HG03521 (cell line): ENCODE data around the gene SCAI.
"Not testable (repeated sequence)": the region's sequence is repeated elsewhere in the genome, so short reads cannot be mapped to it uniquely, and the experiment has no call there.

Experiments used
- ATAC-seq: cut with Tn5 transposase; IDR thresholded peaks from one replicate; pipeline ENCODE4 v1.9.1; 2021; ENCODE audit warnings: mild to moderate bottlenecking, moderate library complexity; ENCODE audit not compliant: unreplicated experiment

Gene SCAI

GRCh38 chr9:125038166-125038565, 105.2 kb downstream of the SCAI start:
- ATAC-seq: no peak

- no peak for ATAC-seq
Observed at GRCh38 chr9:125028041-125028440, 115.3 kb downstream of the SCAI start.

- ATAC-seq: no peak
Observed at GRCh38 chr9:125024917-125025316, 118.4 kb downstream of the SCAI start.

- ATAC-seq: no peak
Observed at GRCh38 chr9:125021069-125021468, 122.3 kb downstream of the SCAI start.

DNA sequence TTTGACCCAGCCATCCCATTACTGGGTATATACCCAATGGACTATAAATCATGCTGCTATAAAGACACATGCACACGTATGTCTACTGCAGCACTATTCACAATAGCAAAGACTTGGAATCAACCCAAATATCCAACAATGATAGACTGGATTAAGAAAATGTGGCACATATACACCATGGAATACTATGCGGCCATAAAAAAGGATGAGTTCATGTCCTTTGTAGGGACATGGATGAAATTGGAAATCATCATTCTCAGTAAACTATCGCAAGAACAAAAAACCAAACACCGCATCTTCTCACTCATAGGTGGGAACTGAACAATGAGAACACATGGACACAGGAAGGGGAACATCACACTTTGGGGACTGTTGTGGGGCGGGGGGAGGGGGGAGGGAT, 127.7 kb downstream of the SCAI start:
- ATAC-seq: not testable (repeated sequence)

DNA sequence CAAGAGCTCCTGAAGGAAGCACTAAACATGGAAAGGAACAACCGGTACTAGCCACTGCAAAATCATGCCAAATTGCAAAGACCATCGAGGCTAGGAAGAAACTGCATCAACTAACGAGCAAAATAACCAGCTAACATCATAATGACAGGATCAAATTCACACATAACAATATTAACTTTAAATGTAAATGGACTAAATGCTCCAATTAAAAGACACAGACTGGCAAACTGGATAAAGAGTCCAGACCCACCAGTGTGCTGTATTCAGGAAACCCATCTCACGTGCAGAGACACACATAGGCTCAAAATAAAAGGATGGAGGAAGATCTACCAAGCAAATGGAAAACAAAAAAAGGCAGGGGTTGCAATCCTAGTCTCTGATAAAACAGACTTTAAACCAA, 131.3 kb downstream of the SCAI start:
- ATAC-seq: not testable (repeated sequence)

DNA sequence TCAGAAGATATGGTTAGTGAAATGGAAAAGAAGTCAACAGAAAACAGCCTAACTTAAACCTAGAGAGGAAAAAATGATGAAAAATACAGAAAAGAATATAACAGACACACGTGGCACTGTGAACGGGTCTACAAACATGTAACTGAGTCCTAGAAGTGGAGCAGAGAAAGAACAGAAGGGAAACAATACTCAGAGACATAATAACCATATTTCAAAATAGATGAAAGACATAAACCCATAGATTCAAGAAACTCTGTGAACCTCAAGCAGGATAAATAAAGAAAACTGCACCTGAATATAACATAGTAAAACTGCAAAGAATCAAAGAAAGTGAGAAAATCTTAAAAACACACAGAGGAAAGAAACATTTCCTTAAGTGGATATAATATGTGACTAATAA, 134.7 kb downstream of the SCAI start:
- no peak for ATAC-seq

DNA sequence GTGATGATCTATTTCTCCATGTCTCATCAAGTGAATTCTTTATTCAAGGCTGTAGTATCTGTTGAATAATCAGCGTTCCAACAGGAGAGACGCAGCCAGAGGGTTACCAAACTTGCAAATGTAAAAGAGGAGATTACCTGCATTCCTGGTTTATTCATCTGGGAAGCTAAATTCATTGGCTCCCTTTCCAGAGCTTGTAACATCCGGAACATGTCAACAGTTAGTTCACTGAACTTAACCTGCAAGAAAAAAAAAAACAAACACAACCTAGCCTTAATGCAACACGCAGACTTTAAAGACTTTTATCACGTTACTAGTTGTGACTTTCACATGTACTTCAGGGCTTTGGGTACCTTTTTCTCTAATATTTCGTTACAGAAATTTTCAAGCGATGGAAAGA, 140.0 kb downstream of the SCAI start:
- no peak for ATAC-seq

GRCh38 chr9:124983698-124984097, 159.6 kb downstream of the SCAI start:
- no peak for ATAC-seq

GRCh38 chr9:124980431-124980830, 162.9 kb downstream of the SCAI start:
- ATAC-seq: no peak

- no peak for ATAC-seq
Observed at GRCh38 chr9:124975131-124975530, 168.2 kb downstream of the SCAI start.

GRCh38 chr9:124973807-124974206, 169.5 kb downstream of the SCAI start:
- ATAC-seq: no peak

DNA sequence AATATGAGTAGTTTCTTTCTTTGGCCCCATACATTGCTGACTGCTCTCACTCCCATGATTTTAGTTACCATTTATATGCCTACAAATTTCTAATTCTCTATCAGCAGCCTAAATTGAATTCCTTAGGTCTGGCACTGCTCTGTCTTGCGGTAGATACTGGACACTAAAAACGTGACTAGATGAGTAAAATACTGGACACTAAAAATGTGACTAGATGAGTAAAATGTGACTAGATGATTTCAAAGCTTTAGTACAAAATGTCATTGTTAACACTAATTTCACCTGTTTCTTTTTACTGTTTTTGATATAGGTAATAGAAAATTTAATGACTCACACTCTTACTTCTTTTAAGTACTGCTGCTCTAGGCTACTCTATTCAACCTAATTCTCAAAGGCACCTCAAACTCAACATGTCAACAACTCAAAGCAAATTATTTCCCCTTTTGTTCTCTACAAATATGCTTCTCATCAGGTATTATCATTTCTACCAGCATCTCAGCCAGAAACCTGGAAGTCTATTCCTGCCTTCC, 171.0 kb downstream of the SCAI start:
- no peak for ATAC-seq

GRCh38 chr9:124969401-124969800, 173.9 kb downstream of the SCAI start:
- no peak for ATAC-seq

DNA sequence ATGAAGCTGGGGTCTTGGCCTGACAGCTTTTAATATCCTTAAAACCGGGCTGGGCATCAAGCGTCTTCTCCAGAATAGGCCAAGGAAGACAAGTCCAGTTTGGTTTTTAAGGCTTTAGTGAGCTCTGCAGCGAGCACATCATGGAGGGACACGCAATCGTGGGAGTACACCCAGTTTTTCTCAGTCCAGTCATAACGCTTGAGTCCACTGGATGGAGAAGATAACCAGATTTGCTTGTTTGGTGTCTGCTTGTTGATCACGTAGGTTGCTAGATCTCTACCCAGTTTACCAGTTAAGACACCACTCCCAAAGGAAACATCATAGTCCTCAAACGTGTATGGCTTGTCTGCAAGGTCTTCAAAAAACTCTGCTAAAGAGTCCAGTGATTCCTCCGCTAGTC, 175.1 kb downstream of the SCAI start:
- no peak for ATAC-seq

DNA sequence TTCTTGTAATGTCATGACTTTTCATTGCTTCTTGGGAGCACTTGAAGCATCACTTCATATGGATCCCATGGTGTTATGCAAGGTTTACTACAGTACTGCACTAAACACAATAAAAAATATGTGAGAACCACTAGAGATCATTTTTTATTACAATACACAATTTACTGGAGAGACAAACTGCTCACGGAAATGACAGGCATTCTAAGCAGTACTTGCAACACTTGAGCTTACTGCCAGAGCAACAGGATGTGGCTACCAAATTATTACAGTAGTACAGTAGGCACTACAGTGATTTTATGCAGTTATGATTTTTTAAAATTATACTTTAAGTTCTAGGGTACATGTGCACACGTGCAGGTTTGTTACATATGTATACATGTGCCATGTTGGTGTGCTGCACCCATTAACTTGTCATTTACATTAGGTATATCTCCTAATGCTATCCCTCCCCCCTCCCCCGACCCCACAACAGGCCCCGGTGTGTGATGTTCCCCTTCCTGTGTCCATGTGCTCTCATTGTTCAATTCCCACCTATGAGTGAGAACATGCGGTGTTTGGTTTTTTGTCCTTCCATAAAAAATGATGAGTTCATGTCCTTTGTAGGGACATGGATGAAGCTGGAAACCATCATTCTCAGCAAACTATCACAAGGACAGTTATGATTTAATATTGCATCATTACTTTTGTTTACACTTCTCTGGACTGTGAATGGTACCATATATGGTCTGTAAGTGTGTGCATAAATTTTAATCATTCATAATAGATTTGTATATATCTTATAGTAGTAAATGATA, 177.4 kb downstream of the SCAI start:
- ATAC-seq: not testable (repeated sequence)

DNA sequence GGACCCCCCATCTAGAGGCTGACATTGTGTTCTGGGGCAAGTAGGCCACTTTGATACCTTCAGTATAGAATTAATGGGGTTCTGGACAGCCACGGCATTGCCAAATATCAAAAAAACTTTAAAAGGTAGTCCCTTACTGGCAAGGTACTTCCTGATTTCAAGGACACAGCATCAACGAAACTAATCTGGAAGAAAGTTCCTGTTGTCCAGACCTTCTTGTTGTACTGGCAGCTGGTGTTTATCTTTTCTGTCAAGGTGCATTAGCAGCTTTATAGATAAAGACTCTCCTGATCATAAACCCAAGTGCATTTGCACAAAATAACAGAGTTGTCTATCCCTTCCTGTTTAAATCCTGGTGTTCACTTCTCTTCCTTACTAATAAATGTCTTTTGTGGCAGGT, 178.7 kb downstream of the SCAI start:
- no peak for ATAC-seq

- ATAC-seq: no peak
Observed at GRCh38 chr9:124964056-124964455, 179.3 kb downstream of the SCAI start.

GRCh38 chr9:124960409-124960752, 182.9 kb downstream of the SCAI start:
- ATAC-seq: no peak

- ATAC-seq: not testable (repeated sequence)
Observed at GRCh38 chr9:124959671-124960408, 183.5 kb downstream of the SCAI start.

- ATAC-seq: no peak
Observed at GRCh38 chr9:124954255-124954654, 189.1 kb downstream of the SCAI start.

DNA sequence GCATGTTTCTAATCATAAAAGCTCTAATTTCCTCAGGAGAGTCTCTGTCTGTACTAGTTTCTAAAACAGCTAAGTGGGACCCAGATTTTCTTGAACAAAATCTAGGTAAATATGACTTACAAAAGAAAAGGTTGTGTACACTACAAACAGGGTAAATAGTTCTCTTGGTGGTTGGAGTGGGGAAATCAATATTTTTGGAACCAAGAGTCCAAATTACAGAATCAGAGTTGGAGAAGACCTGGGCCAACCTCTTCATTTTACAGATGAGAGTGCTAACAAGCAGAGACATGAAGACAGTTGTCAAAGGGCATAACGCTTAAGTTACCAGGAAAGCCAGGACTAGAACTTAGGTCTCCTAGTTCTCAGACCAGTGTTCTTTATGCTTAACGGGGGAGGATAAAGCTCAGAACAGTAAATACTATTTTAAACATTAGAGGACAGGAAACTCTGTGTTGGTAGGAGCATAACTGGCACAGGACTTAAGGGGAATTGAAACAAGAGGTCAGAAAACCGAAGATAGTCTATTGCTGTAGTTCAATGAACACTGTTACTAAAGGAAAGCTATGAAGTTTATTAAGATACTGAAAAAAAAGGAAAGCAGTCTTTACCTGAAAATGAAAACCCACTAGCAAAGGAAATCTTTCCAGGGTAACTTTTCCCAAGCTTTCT, 193.1 kb downstream of the SCAI start:
- no peak for ATAC-seq
